ENCODE data around the gene LIM2. TPM values are rescaled to one million over a fixed set of nuclear protein-coding genes. Genes with fewer than 3 reads are reported as not detected.
A peak's percentile ranks its signal among the peaks of the same experiment; 100 is the strongest.
"Not testable (repeated sequence)": the region's sequence is repeated elsewhere in the genome, so short reads cannot be mapped to it uniquely, and the experiment has no call there.

The LIM2 gene
- total and polyA plus RNA-seq, 7 experiments from 2014 or later, result 1.2 TPM; not detected in 6

DNA sequence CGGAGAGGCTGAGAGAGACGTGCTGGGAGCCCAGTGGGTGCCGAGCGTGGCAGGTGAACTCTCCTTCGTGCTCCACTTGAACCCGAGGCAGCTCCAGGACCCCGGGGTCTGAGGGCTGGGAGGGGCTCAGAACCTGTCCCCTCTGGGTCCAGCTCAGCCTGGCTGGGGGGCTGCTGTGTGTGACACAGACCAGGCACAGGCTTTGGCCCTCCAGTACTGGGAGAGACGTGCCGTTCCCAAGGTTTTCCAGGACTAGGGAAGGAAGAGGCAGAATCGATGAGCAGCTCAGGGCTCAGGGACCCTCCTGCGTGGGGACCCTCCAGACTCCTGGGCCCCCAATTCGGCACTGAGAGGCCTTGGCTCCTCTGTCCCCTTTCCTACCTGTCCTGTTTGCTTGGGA, 27.4 kb upstream of the LIM2 start:
- H3K27ac ChIP-seq (ENCODE audit: low read depth, low read length), result no peak overlapping the region
- no peak overlapping the region for H3K4me3 ChIP-seq (ENCODE audit: low read length)
- peaks cover 0 to 4% (median 0%) of the 10 kb centered on the region in 11 donors for H3K9me3 Mint-ChIP-seq
- DNase-seq (no peak), ATAC-seq (no peak)
- POLR2A ChIA-PET, result no interaction called here
- CTCF ChIA-PET, result no interaction called here
- H3K4me3 Mint-ChIP-seq, result no peak overlapping the region
- H3K4me1 Mint-ChIP-seq, result peaks cover 0 to 7% (median 0%) of the 10 kb centered on the region in 7 donors
- intact Hi-C loops (cut with micrococcal nuclease), result no loop called here
- no peaks in the 10 kb centered on the region for H3K9me3 ChIP-seq (ENCODE audit: control insufficient read depth in 2 of 3, low read length in 3 of 3)
- H3K27me3 Mint-ChIP-seq, result peaks cover 12 to 26% (median 14%) of the 10 kb centered on the region in 5 donors
- no peaks in the 10 kb centered on the region for H3K4me1 ChIP-seq (ENCODE audit: control insufficient read depth in 2 of 2, insufficient read depth in 2 of 2, low read length in 2 of 2)
- no peaks in the 10 kb centered on the region for H3K27me3 ChIP-seq (ENCODE audit: control insufficient read depth in 2 of 2, insufficient read depth in 2 of 2, low read length in 2 of 2)
- no peaks in the 10 kb centered on the region for H3K36me3 Mint-ChIP-seq
- no peak overlapping the region for H3K27ac Mint-ChIP-seq
- no peaks in the 10 kb centered on the region for H3K36me3 ChIP-seq (ENCODE audit: control insufficient read depth in 2 of 3, insufficient read depth in 3 of 3, low read length in 3 of 3)

DNA sequence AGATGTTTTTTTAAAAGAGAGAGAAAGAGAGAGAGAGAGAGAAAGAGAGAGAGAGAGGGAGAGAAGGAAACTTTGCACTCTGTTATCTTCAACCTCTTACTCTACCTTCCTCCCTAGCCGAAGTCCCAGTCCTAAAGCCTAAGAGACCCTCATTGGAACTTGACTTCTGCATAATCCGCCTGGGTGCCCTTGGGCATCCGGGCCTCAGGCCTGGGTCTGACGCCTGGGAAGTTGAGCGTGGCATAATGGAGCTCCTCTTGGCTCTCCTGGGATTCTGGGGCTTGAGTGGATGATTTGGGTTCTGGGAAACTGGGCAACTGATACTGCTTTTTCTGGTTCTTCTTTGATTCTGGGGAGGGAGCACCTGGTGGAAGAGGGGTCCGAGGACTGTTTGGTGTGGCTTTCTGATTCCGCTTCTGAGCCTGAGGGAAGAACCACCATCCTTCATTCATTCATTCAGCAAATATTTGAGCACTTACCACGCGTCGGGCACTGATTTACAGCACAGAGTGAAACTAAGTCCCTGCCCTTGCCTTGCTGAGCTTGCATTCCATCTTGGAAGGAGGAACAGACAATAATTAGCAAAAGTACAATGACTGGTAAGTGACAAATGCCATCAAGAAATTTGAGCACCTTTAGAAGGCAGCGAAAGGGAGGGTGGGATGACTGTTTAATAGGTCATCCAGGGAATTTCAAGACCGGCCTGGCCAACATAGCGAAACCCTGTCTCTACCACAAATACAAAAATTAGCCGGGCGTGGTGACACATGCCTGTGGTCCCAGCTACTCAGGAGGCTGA, 23.4 kb upstream of the LIM2 start:
- intact Hi-C loops (cut with micrococcal nuclease), result no loop called here
- no peak overlapping the region for H3K27ac Mint-ChIP-seq
- Histone ChIP-seq H3K9me3 (ENCODE audit: control insufficient read depth in 2 of 3, low read length in 3 of 3) (peaks cover 0 to 2% (median 0%) of the 10 kb centered on the region in 3 experiments), H3K27me3 (ENCODE audit: control insufficient read depth in 2 of 2, insufficient read depth in 2 of 2, low read length in 2 of 2) (no peaks in the 10 kb centered on the region), H3K4me1 (ENCODE audit: control insufficient read depth in 2 of 2, insufficient read depth in 2 of 2, low read length in 2 of 2) (no peaks in the 10 kb centered on the region), H3K27ac (ENCODE audit: low read depth, low read length) (no peak overlapping the region), H3K4me3 (ENCODE audit: low read length) (no peak overlapping the region), H3K36me3 (ENCODE audit: control insufficient read depth in 2 of 3, insufficient read depth in 3 of 3, low read length in 3 of 3) (no peaks in the 10 kb centered on the region)
- peaks cover 0 to 4% (median 0%) of the 10 kb centered on the region in 11 donors for H3K9me3 Mint-ChIP-seq
- H3K4me3 Mint-ChIP-seq, result no peak overlapping the region
- POLR2A ChIA-PET, result no interaction called here
- H3K36me3 Mint-ChIP-seq, result no peaks in the 10 kb centered on the region
- ATAC-seq, result no peak
- CTCF ChIA-PET, result no interaction called here
- peaks cover 0 to 7% (median 0%) of the 10 kb centered on the region in 7 donors for H3K4me1 Mint-ChIP-seq
- peaks cover 0 to 16% (median 3%) of the 10 kb centered on the region in 5 donors for H3K27me3 Mint-ChIP-seq
- no peak for DNase-seq

DNA sequence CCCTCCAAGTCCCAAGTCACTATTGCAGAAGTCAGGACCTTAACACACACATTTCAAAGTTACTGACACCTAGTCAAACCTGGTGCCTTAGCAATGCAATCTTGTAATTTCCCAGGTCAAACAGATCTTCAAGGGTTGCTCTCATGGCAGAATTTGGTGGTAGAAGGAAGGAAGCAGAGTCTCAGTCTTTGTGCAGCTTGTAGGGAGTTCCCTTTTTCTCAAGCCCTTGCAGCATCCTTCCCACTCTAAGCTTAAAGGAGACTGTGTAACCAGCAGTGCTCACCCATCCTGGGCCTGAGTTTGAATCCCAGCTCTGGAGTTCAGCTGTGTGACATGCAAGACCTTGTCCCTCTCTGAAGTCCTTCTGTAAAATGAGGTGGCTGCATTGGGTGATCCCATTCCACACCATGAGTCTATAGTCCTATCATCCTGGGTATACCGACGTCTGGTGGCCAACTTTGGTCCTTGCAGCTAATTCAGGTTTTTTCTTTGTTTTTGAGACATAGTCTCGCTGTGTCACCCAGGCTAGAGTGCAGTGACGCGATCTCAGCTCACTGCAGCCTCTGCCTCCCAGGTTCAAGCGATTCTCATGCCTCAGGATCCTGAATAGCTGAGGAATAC, 19.8 kb upstream of the LIM2 start:
- peak in 3 of 9 donors; percentile 14 to 29 (median 23) for DNase-seq
- Histone ChIP-seq H3K36me3 (ENCODE audit: control insufficient read depth in 2 of 3, insufficient read depth in 3 of 3, low read length in 3 of 3) (no peaks in the 10 kb centered on the region), H3K4me3 (ENCODE audit: low read length) (no peak overlapping the region), H3K4me1 (ENCODE audit: control insufficient read depth in 2 of 2, insufficient read depth in 2 of 2, low read length in 2 of 2) (no peaks in the 10 kb centered on the region), H3K9me3 (ENCODE audit: control insufficient read depth in 2 of 3, low read length in 3 of 3) (peaks cover 0 to 4% (median 0%) of the 10 kb centered on the region in 3 experiments), H3K27me3 (ENCODE audit: control insufficient read depth in 2 of 2, insufficient read depth in 2 of 2, low read length in 2 of 2) (no peaks in the 10 kb centered on the region), H3K27ac (ENCODE audit: low read depth, low read length) (no peak overlapping the region)
- ChIA-PET CTCF (no interaction called here), POLR2A (no interaction called here)
- H3K27ac Mint-ChIP-seq, result no peak overlapping the region
- peaks cover 0 to 11% (median 9%) of the 10 kb centered on the region in 5 donors for H3K36me3 Mint-ChIP-seq
- peaks cover 0 to 9% (median 0%) of the 10 kb centered on the region in 7 donors for H3K4me1 Mint-ChIP-seq
- peak; percentile 77 for ATAC-seq
- peaks cover 0 to 21% (median 12%) of the 10 kb centered on the region in 11 donors for H3K9me3 Mint-ChIP-seq
- H3K27me3 Mint-ChIP-seq, result peaks cover 0 to 23% (median 8%) of the 10 kb centered on the region in 5 donors
- intact Hi-C loops (cut with micrococcal nuclease), result loop anchor here (1.0 kb wide), 1 partner anchor 68 kb away; no protein-coding TSS in a partner anchor
- no peak overlapping the region for H3K4me3 Mint-ChIP-seq

DNA sequence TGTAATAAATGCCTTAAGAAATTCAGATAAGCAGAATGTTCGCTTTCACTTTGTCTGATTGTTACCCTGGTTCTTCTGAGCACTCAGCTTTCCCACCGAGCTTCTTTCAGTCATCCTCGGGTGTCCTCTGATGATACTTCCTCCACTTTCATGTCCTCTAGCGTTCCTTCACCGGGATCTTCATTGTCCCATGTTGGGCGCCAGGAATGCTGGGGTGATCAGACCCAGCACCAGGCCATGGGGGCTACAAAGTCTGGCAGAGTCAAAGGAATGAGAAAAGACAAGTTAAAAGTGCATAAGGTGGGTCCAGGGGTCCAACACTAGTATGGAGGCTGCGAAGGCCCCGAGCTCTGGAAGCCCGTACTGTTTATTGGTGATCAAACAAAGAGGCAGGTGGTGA, 14.3 kb upstream of the LIM2 start:
- CTCF ChIA-PET, result interaction anchor here (0.7 kb wide), 1 partner anchor 113 kb away, joined by 3 read pairs; no protein-coding TSS in a partner anchor
- H3K27ac Mint-ChIP-seq, result no peak overlapping the region
- no peak overlapping the region for H3K4me3 Mint-ChIP-seq
- H3K36me3 Mint-ChIP-seq, result peaks cover 4 to 20% (median 16%) of the 10 kb centered on the region in 5 donors
- ATAC-seq (no peak), DNase-seq (no peak)
- H3K36me3 ChIP-seq (ENCODE audit: control insufficient read depth in 2 of 3, insufficient read depth in 3 of 3, low read length in 3 of 3), result no peaks in the 10 kb centered on the region
- peaks cover 6 to 32% (median 20%) of the 10 kb centered on the region in 11 donors for H3K9me3 Mint-ChIP-seq
- no peaks in the 10 kb centered on the region for H3K27me3 ChIP-seq (ENCODE audit: control insufficient read depth in 2 of 2, insufficient read depth in 2 of 2, low read length in 2 of 2)
- intact Hi-C loops (cut with micrococcal nuclease), result no loop called here
- H3K27me3 Mint-ChIP-seq, result peaks cover 0 to 11% (median 5%) of the 10 kb centered on the region in 5 donors
- peaks cover 0 to 8% (median 0%) of the 10 kb centered on the region in 7 donors for H3K4me1 Mint-ChIP-seq
- no peak overlapping the region for H3K27ac ChIP-seq (ENCODE audit: low read depth, low read length)
- POLR2A ChIA-PET, result no interaction called here
- H3K4me1 ChIP-seq (ENCODE audit: control insufficient read depth in 2 of 2, insufficient read depth in 2 of 2, low read length in 2 of 2), result no peaks in the 10 kb centered on the region
- no peak overlapping the region for H3K4me3 ChIP-seq (ENCODE audit: low read length)
- H3K9me3 ChIP-seq (ENCODE audit: control insufficient read depth in 2 of 3, low read length in 3 of 3), result peaks cover 0 to 11% (median 5%) of the 10 kb centered on the region in 3 experiments

DNA sequence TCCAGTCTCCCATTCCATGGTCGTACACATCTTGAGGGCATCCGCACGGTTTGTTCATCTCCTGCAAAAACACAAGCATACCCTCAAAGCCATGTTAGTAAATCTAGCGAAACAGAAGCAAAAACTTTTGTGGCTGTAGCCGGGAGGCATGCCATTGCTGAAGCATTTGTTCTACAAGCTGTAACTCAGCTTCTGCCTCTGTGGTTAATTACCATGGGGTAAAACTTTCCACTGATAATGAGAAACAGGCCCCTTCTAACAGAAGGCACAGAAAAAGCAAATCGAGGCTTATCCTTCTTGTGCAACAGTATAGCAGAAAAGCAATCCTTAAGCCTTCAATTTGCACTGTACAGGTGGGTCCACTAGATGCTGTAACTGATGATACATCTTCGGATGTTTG, 12.2 kb upstream of the LIM2 start:
- DNase-seq; H3K4me1 ChIP-seq (ENCODE audit: control insufficient read depth in 2 of 2, insufficient read depth in 2 of 2, low read length in 2 of 2); H3K27me3 Mint-ChIP-seq; H3K27ac ChIP-seq (ENCODE audit: low read depth, low read length); H3K27me3 ChIP-seq (ENCODE audit: control insufficient read depth in 2 of 2, insufficient read depth in 2 of 2, low read length in 2 of 2); H3K4me3 ChIP-seq (ENCODE audit: low read length); H3K9me3 ChIP-seq (ENCODE audit: control insufficient read depth in 2 of 3, low read length in 3 of 3); POLR2A ChIA-PET; H3K27ac Mint-ChIP-seq; H3K4me3 Mint-ChIP-seq; H3K36me3 ChIP-seq (ENCODE audit: control insufficient read depth in 2 of 3, insufficient read depth in 3 of 3, low read length in 3 of 3); ATAC-seq; intact Hi-C loops (cut with micrococcal nuclease): not testable (repeated sequence)
- H3K9me3 Mint-ChIP-seq, result peaks cover 6 to 29% (median 19%) of the 10 kb centered on the region in 11 donors
- H3K4me1 Mint-ChIP-seq, result peaks cover 0 to 24% (median 1%) of the 10 kb centered on the region in 7 donors
- peaks cover 4 to 20% (median 13%) of the 10 kb centered on the region in 5 donors for H3K36me3 Mint-ChIP-seq
- CTCF ChIA-PET, result interaction anchor here (0.5 to 1.4 kb wide), 3 partner anchors 41 to 193 kb away, joined by 3 to 5 read pairs (median 3); no protein-coding TSS in a partner anchor

DNA sequence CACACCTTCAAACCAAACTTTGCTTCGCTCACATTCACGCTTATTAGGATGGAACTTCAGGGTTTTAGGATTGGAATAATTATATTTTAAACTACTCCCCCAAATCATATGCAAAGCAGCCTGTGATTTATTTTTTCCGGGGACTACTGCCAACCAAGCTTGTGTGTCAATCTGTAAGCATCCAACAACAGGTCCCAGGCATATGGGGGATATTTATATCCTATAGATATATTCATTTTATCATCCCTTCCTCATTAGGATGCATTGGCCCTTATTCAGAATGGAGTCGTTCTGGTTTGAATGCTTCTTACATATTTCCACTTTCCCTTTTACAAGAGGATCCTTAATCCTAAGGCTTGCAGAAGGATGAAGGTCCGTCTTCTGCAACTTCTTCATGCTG, 11.5 kb upstream of the LIM2 start:
- intact Hi-C loops (cut with micrococcal nuclease), result no loop called here
- peaks cover 0 to 8% (median 5%) of the 10 kb centered on the region in 3 experiments for H3K9me3 ChIP-seq (ENCODE audit: control insufficient read depth in 2 of 3, low read length in 3 of 3)
- H3K27me3 Mint-ChIP-seq, result peaks cover 0 to 6% (median 0%) of the 10 kb centered on the region in 5 donors
- DNase-seq, result no peak
- ChIA-PET POLR2A (no interaction called here), CTCF (interaction anchor here (1.4 kb wide), 1 partner anchor 42 kb away, joined by 3 read pairs; no protein-coding TSS in a partner anchor)
- ATAC-seq, result no peak
- H3K27ac ChIP-seq (ENCODE audit: low read depth, low read length), result no peak overlapping the region
- H3K9me3 Mint-ChIP-seq, result peaks cover 6 to 24% (median 19%) of the 10 kb centered on the region in 11 donors
- H3K36me3 Mint-ChIP-seq, result peaks cover 4 to 20% (median 13%) of the 10 kb centered on the region in 5 donors
- no peak overlapping the region for H3K4me3 ChIP-seq (ENCODE audit: low read length)
- no peak overlapping the region for H3K27ac Mint-ChIP-seq
- peaks cover 0 to 31% (median 8%) of the 10 kb centered on the region in 7 donors for H3K4me1 Mint-ChIP-seq
- no peak overlapping the region for H3K4me3 Mint-ChIP-seq
- H3K4me1 ChIP-seq (ENCODE audit: control insufficient read depth in 2 of 2, insufficient read depth in 2 of 2, low read length in 2 of 2), result peaks cover 0 to 9% of the 10 kb centered on the region in 2 donors
- H3K27me3 ChIP-seq (ENCODE audit: control insufficient read depth in 2 of 2, insufficient read depth in 2 of 2, low read length in 2 of 2), result no peaks in the 10 kb centered on the region
- H3K36me3 ChIP-seq (ENCODE audit: control insufficient read depth in 2 of 3, insufficient read depth in 3 of 3, low read length in 3 of 3), result no peaks in the 10 kb centered on the region
